ENCODE measurements around the gene MYO1B. TPM values are rescaled to one million over a fixed set of nuclear protein-coding genes. Genes with fewer than 3 reads are reported as not detected.

Gene MYO1B
- total and polyA plus RNA-seq, 10 of the 15 experiments (the other 5 are each of a cell fraction or from before 2014, with no cell fraction given), result 0.10 to 4.2 (median 1.6) TPM

- TF ChIP-seq MLLT1 (IDR thresholded peaks at IDR 0.05) (no peak), POLR2AphosphoS5 (IDR thresholded peaks at IDR 0.05; ENCODE audit: low read length) (no peak), EED (IDR thresholded peaks at IDR 0.05; ENCODE audit: low read depth) (no peak), CHD2 (IDR thresholded peaks at IDR 0.05; ENCODE audit: borderline replicate concordance, low read depth, low read length) (no peak), RB1 (IDR thresholded peaks at IDR 0.05; ENCODE audit: borderline replicate concordance) (no peak), RFX5 (IDR thresholded peaks at IDR 0.05; ENCODE audit: low read depth, low read length) (no peak), ZNF217 (IDR thresholded peaks at IDR 0.05) (no peak), ZNF207 (IDR thresholded peaks at IDR 0.05; ENCODE audit: borderline replicate concordance) (no peak)
Measured at GRCh38 chr2:191415101-191415500, 169.9 kb downstream of the MYO1B start (continued).

GRCh38 chr2:191415858-191416257, 170.7 kb downstream of the MYO1B start:
- H3K27me3 ChIP-seq (replicated peaks in 1 of 2; ENCODE audit: control insufficient read depth in 2 of 2, insufficient read depth in 2 of 2, low read length in 1 of 2), result no peaks in the 10 kb centered on the region
- ChIA-PET RAD21 (ENCODE audit: unreplicated experiment) (no interaction called here), SMC1A (ENCODE audit: uncharacterized antibody, unreplicated experiment) (interaction anchor here (1.6 kb wide), 1 partner anchor 13 kb away, joined by 4 read pairs; no protein-coding TSS in a partner anchor), POLR2A (no interaction called here), CTCF (interaction anchor here (0.5 kb wide), 1 partner anchor 84 kb away, joined by 3 read pairs; no protein-coding TSS in a partner anchor)
- ATAC-seq, result no peak
- no peak overlapping the region for H3K27ac ChIP-seq (ENCODE audit: control insufficient read depth, insufficient read depth)
- DNase-seq (ENCODE audit: low read depth, low spot score), result no peak
- H4K20me1 ChIP-seq (ENCODE audit: control insufficient read depth, insufficient read depth), result no peaks in the 10 kb centered on the region
- 71% methylated on average over 5 of the region's 5 CpGs for WGBS (ENCODE audit: insufficient coverage, insufficient replicate concordance, low lambda C conversion rate, missing lambda C conversion rate)
- no peak for FAIRE-seq
- H3K4me1 ChIP-seq (ENCODE audit: control insufficient read depth, insufficient read depth, low read length), result no peaks in the 10 kb centered on the region
- H3K4me3 ChIP-seq, result no peak overlapping the region
- intact Hi-C loops (cut with micrococcal nuclease; ENCODE audit: unreplicated experiment) (no loop called here), in situ Hi-C loops (cut with MboI) (no loop called here)
- H3K4me2 ChIP-seq (ENCODE audit: control insufficient read depth, insufficient read depth), result no peak overlapping the region
- no peaks in the 10 kb centered on the region for H3K79me2 ChIP-seq (ENCODE audit: control insufficient read depth, insufficient read depth, low read length)
- no peak overlapping the region for H2AFZ ChIP-seq (ENCODE audit: control insufficient read depth, low read depth, low read length)
- H3K36me3 ChIP-seq (ENCODE audit: control insufficient read depth in 2 of 2, insufficient read depth in 2 of 2, low read length in 1 of 2), result no peaks in the 10 kb centered on the region
- no peak overlapping the region for H3K9ac ChIP-seq (ENCODE audit: control insufficient read depth, insufficient read depth, low read length)
- no TSS peak for BruUV-seq (replicated peaks)
- H3K9me3 ChIP-seq (replicated peaks; ENCODE audit: control insufficient read depth, insufficient read depth, low read length), result no peaks in the 10 kb centered on the region
- no peak for TF ChIP-seq EZH2 (IDR thresholded peaks at IDR 0.05; ENCODE audit: borderline replicate concordance, control insufficient read depth, low read depth, low read length)
- TF ChIP-seq FOS (IDR thresholded peaks at IDR 0.05; ENCODE audit: borderline replicate concordance, extremely low read depth, insufficient read length), result no peak
- no peak for TF ChIP-seq NFYB (IDR thresholded peaks at IDR 0.05; ENCODE audit: insufficient read depth, low read depth, low read length)
- no peak for TF ChIP-seq ZSCAN29 (IDR thresholded peaks at IDR 0.05)
- TF ChIP-seq POU2F2 (IDR thresholded peaks at IDR 0.05; ENCODE audit: borderline replicate concordance, low read depth, low read length), result no peak
- TF ChIP-seq CTCF (IDR thresholded peaks at IDR 0.05 in 2 of 3, conservative IDR thresholded peaks at IDR 0.05 in 1 of 3; ENCODE audit: control insufficient read depth in 2 of 3, extremely low read depth in 1 of 3, insufficient read depth in 1 of 3, low read depth in 3 of 3, low read length in 3 of 3), result no peak
- no peak for TF ChIP-seq ZNF687 (IDR thresholded peaks at IDR 0.05)

Data from GM12878 (cell line).